Hematopoietic multipotent progenitor cell treated with erythropoietin and hydrocortisone succinate and interleukin-3 and kit ligand, for 4 days (in vitro differentiated cells): Measurements from ENCODE around the gene TTN.

Source experiments
- DNase-seq: peaks from one replicate; pipeline ENCODE4 v3.0.0-alpha.2; 2015

Gene TTN

GRCh38 chr2:178807227-178808008 is at the start of gene TTN:
TSS of gene TTN (minus strand) at chr2:178807423. CDS start at chr2:178804642, 2,781 bp downstream.
- DNase-seq: no peak

GRCh38 chr2:178855151-178855550 is 47.9 kb upstream of the TTN start:
- DNase-seq: no peak

- no peak for DNase-seq
Measured at GRCh38 chr2:178848335-178848734, 41.1 kb upstream of the TTN start.

GRCh38 chr2:178846458-178846802 is 39.2 kb upstream of the TTN start:
- no peak for DNase-seq

GRCh38 chr2:178845566-178846457 is 38.6 kb upstream of the TTN start:
- no peak for DNase-seq

- no peak for DNase-seq
Measured at GRCh38 chr2:178844701-178845100, 37.5 kb upstream of the TTN start.

- DNase-seq: no peak
Measured at GRCh38 chr2:178844269-178844668, 37.0 kb upstream of the TTN start.

- no peak for DNase-seq
Measured at GRCh38 chr2:178843697-178844096, 36.5 kb upstream of the TTN start.

- DNase-seq: no peak
Measured at GRCh38 chr2:178836807-178837206, 29.6 kb upstream of the TTN start.

GRCh38 chr2:178834086-178834485 is 26.9 kb upstream of the TTN start:
- DNase-seq: no peak

- no peak for DNase-seq
Measured at GRCh38 chr2:178833382-178833781, 26.2 kb upstream of the TTN start.

GRCh38 chr2:178830451-178830850 is 23.2 kb upstream of the TTN start:
- no peak for DNase-seq

GRCh38 chr2:178829981-178830380 is 22.8 kb upstream of the TTN start:
- DNase-seq: no peak

GRCh38 chr2:178829299-178829960 is 22.2 kb upstream of the TTN start:
- DNase-seq: peak; percentile 42

- no peak for DNase-seq
Measured at GRCh38 chr2:178828486-178828881, 21.3 kb upstream of the TTN start.

- no peak for DNase-seq
Measured at GRCh38 chr2:178827739-178828485, 20.7 kb upstream of the TTN start.

- DNase-seq: no peak
Measured at GRCh38 chr2:178827111-178827510, 19.9 kb upstream of the TTN start.

- no peak for DNase-seq
Measured at GRCh38 chr2:178825183-178825582, 18.0 kb upstream of the TTN start.

- no peak for DNase-seq
Measured at GRCh38 chr2:178824181-178824580, 17.0 kb upstream of the TTN start.

- DNase-seq: peak; percentile 66
Measured at GRCh38 chr2:178819992-178820391, 12.8 kb upstream of the TTN start.

GRCh38 chr2:178819147-178819875 is 12.1 kb upstream of the TTN start:
- DNase-seq: peak; percentile 55

- DNase-seq: no peak
Measured at GRCh38 chr2:178811901-178812300, 4.7 kb upstream of the TTN start.
